Ishikawa (cell line): ENCODE data around the gene RPL38.

Source experiments
- CEBPB ChIP-seq: IDR thresholded peaks from 2 replicates; pipeline ENCODE4 v1.6.1; 2012
- CREB1 ChIP-seq: IDR thresholded peaks from 2 replicates; pipeline ENCODE4 v1.6.1; 2012; ENCODE audit warnings: low read depth
- EGR1 ChIP-seq: IDR thresholded peaks from 2 replicates; pipeline ENCODE4 v1.6.1; 2012
- EP300 ChIP-seq: IDR thresholded peaks from 2 replicates; pipeline ENCODE4 v1.6.1; 2012; ENCODE audit warnings: borderline replicate concordance
- FOXM1 ChIP-seq: IDR thresholded peaks from 2 replicates; pipeline ENCODE4 v1.6.1; 2012; ENCODE audit warnings: low read depth, borderline replicate concordance
- NFIC ChIP-seq: IDR thresholded peaks from 2 replicates; pipeline ENCODE4 v1.6.1; 2012
- RAD21 ChIP-seq: IDR thresholded peaks from 2 replicates; pipeline ENCODE4 v1.6.1; 2012; ENCODE audit warnings: low read depth
- REST ChIP-seq: IDR thresholded peaks from 2 replicates; pipeline ENCODE4 v1.6.1; 2012; ENCODE audit warnings: low read depth, mild to moderate bottlenecking
- TAF1 ChIP-seq: IDR thresholded peaks from 2 replicates; pipeline ENCODE4 v1.6.1; 2012; ENCODE audit warnings: low read depth, mild to moderate bottlenecking
- TCF12 ChIP-seq: IDR thresholded peaks from 2 replicates; pipeline ENCODE4 v1.6.1; 2012; ENCODE audit warnings: low read depth
- TEAD4 ChIP-seq: IDR thresholded peaks from 2 replicates; pipeline ENCODE4 v1.6.1; 2012
- YY1 ChIP-seq: IDR thresholded peaks from 2 replicates; pipeline ENCODE4 v1.6.1; 2012; ENCODE audit warnings: low read depth
- ZBTB7A ChIP-seq: IDR thresholded peaks from 2 replicates; pipeline ENCODE4 v1.6.1; 2012; ENCODE audit warnings: low read depth
- TF ChIP-seq, protein P1 (sequence below): IDR thresholded peaks from 2 replicates; pipeline ENCODE4 v1.6.1; 2012
- TF ChIP-seq, protein P2 (sequence below): IDR thresholded peaks from 2 replicates; pipeline ENCODE4 v1.6.1; 2012

The RPL38 gene

DNA sequence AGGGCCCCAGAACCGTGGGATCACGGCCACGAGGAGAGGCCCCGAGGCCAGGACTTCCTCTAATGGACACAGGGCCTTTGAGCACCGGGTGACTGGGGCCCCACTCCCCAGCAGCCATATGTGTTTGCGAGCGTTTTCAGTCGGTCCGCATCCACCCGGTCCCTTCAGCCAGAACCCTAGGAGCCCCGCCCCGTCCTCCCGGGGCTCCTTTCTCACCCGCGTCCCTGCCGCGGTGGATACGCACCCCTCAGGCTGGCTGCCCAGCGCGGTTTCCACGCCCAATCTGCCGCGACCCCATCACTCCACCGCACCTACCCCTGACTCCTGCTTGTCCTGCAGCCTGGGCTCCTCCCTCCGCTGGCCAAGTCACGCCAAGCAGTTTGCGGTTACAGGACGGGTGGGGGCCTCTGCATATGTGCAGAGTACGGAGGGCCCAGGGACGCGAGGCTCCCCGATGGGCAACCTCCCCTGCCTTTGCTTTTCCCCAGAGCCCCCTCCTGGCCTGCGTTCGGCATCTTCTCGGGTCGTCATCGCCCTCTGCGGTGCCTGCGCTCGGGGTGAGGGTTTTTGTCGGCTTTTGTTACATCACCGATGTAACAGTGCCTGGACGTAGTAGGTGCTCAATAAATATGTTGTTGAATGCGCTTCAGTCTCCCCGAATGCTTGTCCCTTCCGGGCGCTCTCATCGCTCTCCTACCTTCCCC is 8.9 kb downstream of the RPL38 start:
- no peak for TF ChIP-seq YY1
- TF ChIP-seq CEBPB, result no peak
- TF ChIP-seq RAD21, result no peak
- TF ChIP-seq CREB1, result no peak
- TF ChIP-seq NFIC, result no peak
- TF ChIP-seq TAF1, result no peak
- TF ChIP-seq EGR1, result no peak
- no peak for TF ChIP-seq TCF12
- no peak for TF ChIP-seq TEAD4
- TF ChIP-seq, protein P1, sequence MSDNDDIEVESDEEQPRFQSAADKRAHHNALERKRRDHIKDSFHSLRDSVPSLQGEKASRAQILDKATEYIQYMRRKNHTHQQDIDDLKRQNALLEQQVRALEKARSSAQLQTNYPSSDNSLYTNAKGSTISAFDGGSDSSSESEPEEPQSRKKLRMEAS, result no peak
- TF ChIP-seq FOXM1, result no peak
- TF ChIP-seq REST, result no peak
- no peak for TF ChIP-seq EP300
- TF ChIP-seq, protein P2, sequence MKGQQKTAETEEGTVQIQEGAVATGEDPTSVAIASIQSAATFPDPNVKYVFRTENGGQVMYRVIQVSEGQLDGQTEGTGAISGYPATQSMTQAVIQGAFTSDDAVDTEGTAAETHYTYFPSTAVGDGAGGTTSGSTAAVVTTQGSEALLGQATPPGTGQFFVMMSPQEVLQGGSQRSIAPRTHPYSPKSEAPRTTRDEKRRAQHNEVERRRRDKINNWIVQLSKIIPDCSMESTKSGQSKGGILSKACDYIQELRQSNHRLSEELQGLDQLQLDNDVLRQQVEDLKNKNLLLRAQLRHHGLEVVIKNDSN, result no peak
- no peak for TF ChIP-seq ZBTB7A

DNA sequence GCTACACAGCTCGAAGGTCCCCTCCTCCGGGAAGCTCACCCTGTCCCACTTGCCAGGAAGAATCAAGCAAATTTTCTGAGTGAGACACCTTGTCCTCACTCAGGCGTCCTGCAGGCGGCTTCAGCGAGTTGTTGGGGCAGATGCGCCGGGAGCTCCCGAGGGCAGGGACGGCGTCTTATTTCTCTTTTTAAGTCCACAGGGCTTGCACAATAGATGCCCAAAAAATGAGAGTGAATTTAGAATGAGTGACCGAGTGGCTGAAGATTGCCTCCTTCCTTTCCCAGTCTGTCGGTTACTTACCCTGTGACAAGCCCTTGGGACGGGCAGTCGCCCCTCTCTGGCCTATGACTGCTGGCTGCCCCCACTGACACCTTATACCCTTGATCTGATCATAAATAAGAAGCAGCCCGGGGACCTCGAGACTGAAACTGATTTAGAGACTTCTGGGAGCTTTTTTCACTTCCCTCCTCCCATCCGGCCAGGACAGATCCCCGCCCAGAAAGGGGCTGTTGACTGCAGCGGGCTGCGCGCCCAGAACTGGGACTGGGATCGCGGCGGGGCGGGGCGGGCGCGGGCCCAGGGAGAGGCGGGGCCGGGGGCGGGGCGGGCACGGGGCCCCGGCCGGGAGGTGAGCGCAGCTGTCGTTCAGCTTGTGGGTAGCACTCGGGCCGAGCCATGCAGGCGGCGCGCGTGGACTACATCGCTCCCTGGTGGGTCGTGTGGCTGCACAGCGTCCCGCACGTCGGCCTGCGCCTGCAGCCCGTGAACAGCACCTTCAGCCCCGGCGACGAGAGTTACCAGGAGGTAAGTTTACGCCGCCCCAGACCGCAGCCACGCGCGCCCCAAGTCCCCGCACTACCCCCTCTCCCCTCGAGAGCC is 9.7 kb downstream of the RPL38 start, which contains the start of gene TTYH2:
TSS of gene TTYH2 (plus strand) at position 659 of the 879 bp plus-strand sequence. CDS start at position 676, 17 bp downstream.
- TF ChIP-seq NFIC (no peak), RAD21 (no peak), CREB1 (no peak), CEBPB (0 out of 2 replicates have a peak, but pooled peaks have one; percentile 43), ZBTB7A (no peak), YY1 (no peak), EGR1 (no peak)
- TF ChIP-seq, protein P1, result peak; percentile 40; the same call in 1 of the 2 replicates

- no peak for TF ChIP-seq FOXM1
- no peak for TF ChIP-seq YY1
- TF ChIP-seq REST, result no peak
- TF ChIP-seq EP300, result no peak
- TF ChIP-seq CREB1, result no peak
- TF ChIP-seq, protein P1, result no peak
- no peak for TF ChIP-seq TAF1
- no peak for TF ChIP-seq EGR1
- no peak for TF ChIP-seq RAD21
- TF ChIP-seq CEBPB, result no peak
- TF ChIP-seq TEAD4, result no peak
- no peak for TF ChIP-seq NFIC
- no peak for TF ChIP-seq TCF12
- no peak for TF ChIP-seq ZBTB7A
- TF ChIP-seq, protein P2, result no peak
Measured at GRCh38 chr17:74213861-74214391, 10.4 kb downstream of the RPL38 start.

DNA sequence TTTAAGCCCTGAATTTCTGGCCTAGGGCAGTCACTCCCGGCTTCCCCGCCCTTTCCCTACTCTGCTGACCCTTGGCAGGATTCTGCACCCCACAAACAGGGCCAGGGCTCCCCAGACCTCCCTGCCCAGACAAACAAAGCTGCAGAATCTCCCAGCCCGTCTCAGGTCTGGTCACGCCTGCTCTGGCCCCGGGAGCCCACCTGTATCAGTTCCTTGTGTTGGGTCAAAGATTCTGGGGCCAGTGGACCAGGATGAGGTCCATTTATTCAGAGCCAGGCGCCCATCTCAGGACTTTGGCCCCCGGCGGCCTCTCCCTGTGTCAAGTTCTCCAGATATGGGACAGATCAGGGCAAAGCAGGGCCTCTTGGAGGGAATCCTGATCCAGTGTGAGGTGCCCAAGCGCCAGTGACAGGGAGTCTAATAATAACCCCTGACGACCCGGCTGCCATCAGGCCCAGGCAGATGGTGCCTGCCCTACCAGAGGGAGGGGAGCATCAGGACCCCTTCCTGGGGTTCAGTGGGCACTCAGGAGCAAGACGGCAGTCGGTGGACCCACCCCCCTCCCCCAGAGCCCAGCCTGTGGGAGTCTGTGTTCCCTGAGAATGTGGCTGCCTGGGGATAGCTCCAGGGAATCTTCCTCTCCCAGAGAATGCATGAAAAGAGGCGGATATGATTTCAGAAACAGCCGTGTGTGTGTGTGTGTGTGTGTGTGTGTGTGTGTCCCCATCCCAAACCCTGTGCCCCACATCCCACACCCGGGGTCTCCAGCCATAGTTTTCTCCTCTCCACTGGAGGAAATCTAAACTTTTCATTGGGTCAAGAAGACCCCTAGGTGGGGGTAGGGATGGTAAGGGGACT is 11.2 kb downstream of the RPL38 start:
- TF ChIP-seq, protein P1, result no peak
- no peak for TF ChIP-seq EP300
- no peak for TF ChIP-seq YY1
- TF ChIP-seq TEAD4, result no peak
- no peak for TF ChIP-seq TCF12
- TF ChIP-seq FOXM1, result no peak
- TF ChIP-seq REST, result no peak
- no peak for TF ChIP-seq CREB1
- no peak for TF ChIP-seq RAD21
- no peak for TF ChIP-seq TAF1
- TF ChIP-seq EGR1, result no peak
- no peak for TF ChIP-seq CEBPB
- no peak for TF ChIP-seq NFIC
- TF ChIP-seq ZBTB7A, result no peak
